ENCODE data around the gene KCTD16. TPM values are rescaled to one million over a fixed set of nuclear protein-coding genes. Genes with fewer than 3 reads are reported as not detected.

Gene KCTD16
- total RNA-seq, 2 donors from 2014 or later, result 0.02 to 0.03 TPM

GRCh38 chr5:144503123-144503522, 332.4 kb downstream of the KCTD16 start:
- H3K27ac ChIP-seq, result no peak overlapping the region
- intact Hi-C loops (cut with DNase I), result no loop called here
- no peak for TF ChIP-seq CTCF (IDR thresholded peaks at IDR 0.05)

GRCh38 chr5:144504929-144505577, 334.4 kb downstream of the KCTD16 start:
- no peak overlapping the region for H3K27ac ChIP-seq
- intact Hi-C loops (cut with DNase I), result no loop called here

More at GRCh38 chr5:144503123-144503522, 332.4 kb downstream of the KCTD16 start:
- H3K27me3 ChIP-seq, result no peaks in the 10 kb centered on the region
- no peak for DNase-seq
- H3K9me3 ChIP-seq, result no peaks in the 10 kb centered on the region
- H3K9ac ChIP-seq (ENCODE audit: low read depth in 2 of 2, low read length in 2 of 2), result no peak overlapping the region
- H3K4me3 ChIP-seq, result no peak overlapping the region
- no peaks in the 10 kb centered on the region for H3K4me1 ChIP-seq
- H3K36me3 ChIP-seq, result no peaks in the 10 kb centered on the region

GRCh38 chr5:144510845-144511579, 340.3 kb downstream of the KCTD16 start:
- no peak for DNase-seq
- H3K9ac ChIP-seq (ENCODE audit: low read depth in 2 of 2, low read length in 2 of 2), result no peak overlapping the region

More at GRCh38 chr5:144504929-144505577, 334.4 kb downstream of the KCTD16 start:
- Histone ChIP-seq H3K9me3 (no peaks in the 10 kb centered on the region), H3K36me3 (no peaks in the 10 kb centered on the region), H3K27me3 (no peaks in the 10 kb centered on the region), H3K9ac (ENCODE audit: low read depth in 2 of 2, low read length in 2 of 2) (no peak overlapping the region), H3K4me1 (no peaks in the 10 kb centered on the region), H3K4me3 (no peak overlapping the region)
- no peak for TF ChIP-seq CTCF (IDR thresholded peaks at IDR 0.05)
- no peak for DNase-seq

GRCh38 chr5:144511580-144512072, 341.0 kb downstream of the KCTD16 start:
- no peak for DNase-seq
- H3K27me3 ChIP-seq, result no peaks in the 10 kb centered on the region
- TF ChIP-seq CTCF (IDR thresholded peaks at IDR 0.05), result no peak
- no peak overlapping the region for H3K4me3 ChIP-seq
- no peaks in the 10 kb centered on the region for H3K36me3 ChIP-seq
- no peak overlapping the region for H3K27ac ChIP-seq
- intact Hi-C loops (cut with DNase I), result no loop called here
- no peaks in the 10 kb centered on the region for H3K4me1 ChIP-seq
- no peaks in the 10 kb centered on the region for H3K9me3 ChIP-seq
- H3K9ac ChIP-seq (ENCODE audit: low read depth in 2 of 2, low read length in 2 of 2), result no peak overlapping the region

More at GRCh38 chr5:144510845-144511579, 340.3 kb downstream of the KCTD16 start:
- no peak overlapping the region for H3K4me3 ChIP-seq
- intact Hi-C loops (cut with DNase I), result no loop called here
- H3K36me3 ChIP-seq, result no peaks in the 10 kb centered on the region
- no peak for TF ChIP-seq CTCF (IDR thresholded peaks at IDR 0.05)
- H3K27ac ChIP-seq, result no peak overlapping the region
- H3K9me3 ChIP-seq, result no peaks in the 10 kb centered on the region
- no peaks in the 10 kb centered on the region for H3K27me3 ChIP-seq
- no peaks in the 10 kb centered on the region for H3K4me1 ChIP-seq

GRCh38 chr5:144522698-144523097, 352.0 kb downstream of the KCTD16 start:
- Histone ChIP-seq H3K27ac (no peak overlapping the region), H3K9me3 (no peaks in the 10 kb centered on the region), H3K27me3 (no peaks in the 10 kb centered on the region), H3K9ac (ENCODE audit: low read depth in 2 of 2, low read length in 2 of 2) (no peak overlapping the region), H3K4me1 (no peaks in the 10 kb centered on the region), H3K36me3 (no peaks in the 10 kb centered on the region), H3K4me3 (no peak overlapping the region)
- TF ChIP-seq CTCF (IDR thresholded peaks at IDR 0.05), result no peak
- intact Hi-C loops (cut with DNase I), result no loop called here
- no peak for DNase-seq
